GM19324 (cell line): ENCODE measurements around the gene EFCAB6.

Source experiments
- ATAC-seq: cut with Tn5 transposase; IDR thresholded peaks from one replicate; pipeline ENCODE4 v1.9.1; 2021; ENCODE audit warnings: mild to moderate bottlenecking, moderate library complexity; ENCODE audit not compliant: unreplicated experiment, low FRiP score

Gene EFCAB6

GRCh38 chr22:43534916-43535315, 277.2 kb downstream of the EFCAB6 start:
- ATAC-seq = no peak

DNA sequence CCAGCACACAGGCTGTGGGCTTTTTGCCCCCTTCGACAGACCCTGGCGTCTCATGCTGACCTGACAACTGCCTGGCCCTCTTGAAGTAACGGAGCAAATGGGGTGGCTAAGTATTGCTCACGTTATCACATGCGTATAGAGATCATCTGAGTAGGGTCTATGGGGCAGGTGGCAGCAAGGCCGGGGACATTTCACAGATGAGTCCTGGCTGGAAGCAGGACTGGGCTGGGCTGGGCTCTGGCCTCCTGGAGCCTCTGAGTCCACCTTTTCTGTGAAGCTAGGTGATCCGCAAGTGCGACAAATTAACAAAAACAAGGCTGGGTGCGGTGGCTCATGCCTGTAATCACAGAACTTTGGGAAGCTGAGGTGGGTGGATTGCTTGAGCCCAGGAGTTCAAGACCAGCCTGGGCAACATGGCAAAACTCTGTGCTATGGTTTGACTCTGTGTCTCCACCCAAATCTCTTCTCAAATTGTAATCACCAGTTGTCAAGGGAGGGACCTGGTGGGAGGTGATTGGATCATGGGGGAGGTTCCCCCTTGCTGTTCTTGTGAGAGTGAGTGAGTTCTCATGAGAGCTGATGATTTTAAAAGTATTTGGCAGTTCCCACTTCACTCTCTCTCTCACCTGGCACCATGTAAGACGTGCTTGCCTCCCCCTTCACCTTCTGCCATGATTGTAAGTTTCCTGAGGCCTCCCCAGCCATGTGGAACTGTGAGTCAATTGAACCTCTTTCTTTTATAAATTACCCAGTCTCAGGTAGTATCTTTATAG, 278.3 kb downstream of the EFCAB6 start:
- ATAC-seq = no peak

- no peak for ATAC-seq
Observed at GRCh38 chr22:43533156-43533530, 279.0 kb downstream of the EFCAB6 start.

DNA sequence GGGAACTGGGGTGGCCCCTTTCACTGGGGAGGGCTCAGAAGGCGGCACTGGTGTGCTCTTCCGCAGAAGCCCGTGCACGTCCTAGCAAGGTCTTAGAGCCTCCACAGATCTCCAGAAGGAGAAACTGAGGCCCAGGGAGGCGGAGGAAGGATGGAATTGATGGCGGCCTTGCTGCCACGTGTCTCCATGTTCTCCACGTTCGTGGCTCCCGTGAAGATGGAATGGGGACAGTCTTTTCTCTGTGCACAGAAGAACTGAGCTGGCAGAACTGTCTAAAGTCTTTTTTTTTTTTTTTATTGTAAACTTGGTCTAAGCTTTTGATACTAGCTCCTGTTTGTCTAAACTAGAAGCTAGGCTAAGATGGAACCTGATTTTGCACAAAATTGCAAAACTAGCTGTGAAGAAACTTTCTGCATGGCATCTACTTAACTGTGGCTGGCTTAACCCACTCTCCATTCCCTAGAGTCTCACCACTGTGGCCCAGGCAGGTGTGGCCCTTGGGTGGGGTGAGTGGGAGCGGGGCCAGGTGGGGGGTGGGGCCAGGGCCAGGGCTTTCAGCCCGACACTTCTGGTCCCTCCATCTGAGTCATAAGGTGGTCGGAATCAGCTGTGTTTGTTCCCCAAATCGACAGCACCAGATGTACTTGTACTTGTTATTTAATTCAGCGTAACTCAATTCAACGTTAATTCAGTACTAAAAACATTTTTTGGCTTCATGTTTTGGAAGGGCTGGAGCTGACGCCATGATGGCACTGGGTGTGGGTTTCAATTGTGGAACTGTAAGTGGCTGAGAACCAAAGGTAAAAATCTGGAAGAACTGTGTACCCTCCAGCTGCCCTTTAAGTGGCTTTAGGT, 279.6 kb downstream of the EFCAB6 start:
- ATAC-seq = no peak

DNA sequence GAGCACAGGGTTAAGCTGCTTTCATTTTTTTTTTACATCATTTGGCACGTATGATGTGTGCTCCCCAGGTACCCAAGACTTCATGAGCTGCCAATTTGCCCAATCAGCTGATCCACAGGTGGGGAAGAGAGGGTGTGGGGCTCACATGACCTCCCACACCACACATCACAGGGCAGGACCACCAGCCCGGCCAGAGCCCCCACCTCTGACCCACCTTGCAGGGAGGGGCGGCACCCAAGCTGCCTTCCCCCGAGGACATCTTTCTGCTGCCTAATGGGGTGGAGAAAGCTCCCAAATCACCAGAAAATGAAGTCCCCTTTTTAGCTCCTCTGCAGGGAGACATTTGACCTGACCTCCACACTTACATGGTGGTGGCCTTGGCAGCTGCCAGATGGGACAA, 280.5 kb downstream of the EFCAB6 start:
- ATAC-seq = no peak

GRCh38 chr22:43530349-43531201, 281.5 kb downstream of the EFCAB6 start:
- ATAC-seq = no peak

DNA sequence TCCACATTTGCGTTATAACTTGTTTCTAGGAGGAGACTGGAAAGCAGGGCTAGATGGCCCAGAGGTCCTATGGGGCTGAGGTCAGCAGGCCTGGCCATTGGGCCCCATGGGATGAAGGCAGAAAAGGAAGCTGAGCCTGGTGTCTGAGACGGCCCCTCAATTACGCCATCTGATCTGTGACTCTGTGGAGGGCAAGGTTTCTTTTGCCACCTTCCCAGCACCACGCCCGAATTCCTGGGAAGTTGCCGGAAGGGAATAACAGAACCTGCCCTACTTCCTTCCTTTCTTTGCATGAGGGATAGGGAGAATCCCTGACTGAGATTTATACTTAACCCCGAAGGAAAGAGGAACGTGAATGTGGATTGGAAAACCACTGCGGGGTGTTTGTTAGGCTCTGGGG, 282.2 kb downstream of the EFCAB6 start:
- ATAC-seq = no peak

GRCh38 chr22:43529461-43529860, 282.6 kb downstream of the EFCAB6 start:
- no peak for ATAC-seq

GRCh38 chr22:43528601-43529360, 283.3 kb downstream of the EFCAB6 start:
- no peak for ATAC-seq

DNA sequence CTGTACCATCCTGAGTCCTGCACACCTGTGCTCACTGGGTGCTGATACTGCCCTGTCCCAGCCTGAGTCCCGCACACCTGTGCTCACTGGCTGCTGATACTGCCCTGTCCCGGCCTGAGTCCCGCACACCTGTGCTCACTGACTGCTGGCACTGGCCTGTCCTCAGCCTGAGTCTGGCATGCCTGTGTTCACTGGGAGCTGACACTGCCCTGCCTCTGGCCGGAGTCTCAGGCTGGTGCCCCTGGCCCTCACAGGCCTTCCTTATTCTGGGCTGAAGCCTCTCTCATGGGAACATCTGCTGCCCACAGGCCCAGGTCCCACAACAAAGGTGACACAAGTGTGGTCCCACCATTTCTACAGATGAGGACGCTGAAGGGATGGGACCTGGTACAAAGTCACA, 285.2 kb downstream of the EFCAB6 start:
- ATAC-seq = no peak

- no peak for ATAC-seq
Observed at GRCh38 chr22:43526117-43526655, 285.9 kb downstream of the EFCAB6 start.

DNA sequence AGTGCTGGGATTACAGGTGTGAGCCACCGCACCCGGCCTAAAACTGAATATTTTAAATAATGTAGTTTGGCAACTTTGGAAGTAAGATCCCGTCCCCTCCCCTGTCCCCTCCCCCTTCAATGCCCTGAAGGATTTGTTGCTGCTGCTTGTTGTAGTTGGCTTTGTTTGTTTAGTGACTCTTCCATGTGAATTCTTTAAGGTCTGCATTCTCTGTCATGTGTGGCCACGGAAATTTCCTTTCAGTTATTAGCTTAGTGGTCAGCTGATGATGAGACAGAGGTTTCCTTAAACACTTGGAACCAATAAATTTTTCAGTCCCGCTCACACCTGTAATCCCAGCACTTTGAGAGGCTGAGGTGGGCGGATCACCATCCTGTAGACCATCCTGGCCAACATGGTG, 290.4 kb downstream of the EFCAB6 start:
- no peak for ATAC-seq

DNA sequence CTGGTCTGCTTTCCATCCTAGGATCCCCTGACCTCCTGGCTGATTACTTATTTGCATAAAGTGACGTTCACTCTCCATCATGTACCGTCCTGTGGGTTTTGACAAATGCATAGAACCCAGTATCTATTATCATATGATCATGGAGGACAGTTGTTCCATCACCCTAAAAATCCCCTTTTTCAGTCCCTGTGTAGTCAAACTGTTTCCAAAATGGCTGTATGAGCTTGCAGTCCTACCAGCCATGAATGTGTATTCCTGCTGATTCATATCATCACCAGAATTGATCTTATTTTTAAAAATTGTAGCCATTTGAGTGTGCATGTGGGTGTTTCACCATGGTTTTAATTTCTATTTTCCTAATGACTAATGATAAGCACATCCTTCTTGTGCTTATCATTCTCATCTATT, 291.5 kb downstream of the EFCAB6 start:
- no peak for ATAC-seq

DNA sequence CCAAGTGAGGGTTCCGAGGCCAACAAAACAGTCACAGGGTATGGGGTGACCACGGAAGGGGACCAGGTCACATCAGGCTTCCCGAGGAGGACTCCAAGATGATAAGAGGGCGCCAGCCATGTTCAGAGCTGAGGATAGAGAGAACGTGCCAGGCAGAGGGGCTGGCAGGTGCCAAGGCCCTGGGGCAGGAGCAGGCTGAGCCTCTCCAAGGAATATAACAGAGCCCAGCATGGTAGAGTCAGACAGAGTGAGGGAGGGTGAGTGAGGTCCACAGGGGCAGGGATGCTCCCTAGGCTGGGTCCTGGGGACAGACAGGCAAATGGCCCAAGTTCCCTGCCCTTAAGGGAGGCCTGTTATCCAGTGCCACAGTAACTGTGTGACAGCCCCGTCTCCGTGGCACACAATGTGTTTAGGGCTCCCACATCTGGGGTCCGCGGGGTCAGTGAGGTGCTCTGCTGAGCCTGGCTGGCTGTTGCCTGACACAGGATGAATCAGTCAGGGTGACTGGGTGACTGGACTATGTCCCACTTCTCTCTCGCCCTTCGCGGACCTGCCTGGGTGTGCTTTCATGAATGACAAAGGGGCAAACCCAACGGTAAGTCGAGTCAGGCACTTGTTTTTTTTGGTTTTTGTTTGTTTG, 295.0 kb downstream of the EFCAB6 start:
- no peak for ATAC-seq

DNA sequence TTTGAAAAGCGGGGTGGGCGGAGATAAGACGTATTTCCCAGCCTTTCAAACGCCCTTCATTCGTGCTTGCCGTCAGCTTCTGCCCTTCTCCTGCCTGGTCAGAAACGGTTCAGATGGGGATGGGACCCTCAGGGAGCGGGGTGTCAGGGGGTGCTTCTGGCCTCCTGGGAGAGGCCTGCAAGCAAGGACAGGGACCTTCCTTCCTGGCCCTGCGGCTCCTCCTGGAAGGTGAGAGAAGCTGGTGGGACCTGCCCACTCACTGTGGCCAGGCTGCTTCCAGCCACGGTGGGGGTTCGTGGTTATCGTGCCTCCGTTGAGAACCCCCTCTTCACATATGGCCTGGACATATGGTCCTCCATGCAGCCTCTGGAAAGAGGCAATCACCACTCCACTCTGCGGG, 295.7 kb downstream of the EFCAB6 start:
- no peak for ATAC-seq

DNA sequence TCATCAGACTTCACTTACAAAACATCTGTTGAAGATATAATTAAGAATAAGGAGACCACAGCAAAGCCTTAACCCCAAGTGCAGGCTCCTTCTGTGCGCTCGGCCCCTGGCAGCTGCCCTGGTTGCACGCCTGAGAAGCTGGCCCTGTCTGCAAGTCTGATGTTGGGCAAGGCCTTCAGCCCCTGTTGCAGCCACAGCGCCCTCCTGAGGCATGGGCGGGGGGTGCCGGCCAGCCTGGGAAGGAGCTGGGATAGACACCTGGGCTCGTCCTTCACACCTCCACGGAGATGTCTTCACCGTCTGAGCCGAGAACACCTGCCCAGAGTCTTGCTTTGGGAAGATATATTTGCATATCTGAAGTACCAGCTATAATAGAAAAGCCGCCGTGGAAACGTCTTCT, 296.2 kb downstream of the EFCAB6 start:
- no peak for ATAC-seq

DNA sequence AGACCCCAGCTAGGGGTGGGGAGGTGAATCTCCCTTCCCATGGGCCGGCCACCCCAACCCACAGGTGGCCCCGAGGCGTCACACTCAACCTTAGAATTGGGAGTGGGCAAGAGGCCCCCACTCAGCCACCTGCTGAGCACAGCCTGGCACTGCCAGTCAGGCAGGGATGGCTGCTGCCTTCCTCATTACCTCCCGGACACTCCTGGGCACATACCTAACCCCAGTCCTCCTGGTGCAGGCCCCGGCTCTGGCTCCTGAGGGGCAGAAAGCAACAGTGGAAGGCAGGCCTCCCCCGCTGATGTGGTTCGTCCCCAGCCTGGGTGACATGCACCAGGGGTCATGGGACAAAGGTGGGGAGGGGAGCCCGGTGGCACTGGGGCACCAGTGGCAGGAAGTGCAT, 296.7 kb downstream of the EFCAB6 start:
- no peak for ATAC-seq

GRCh38 chr22:43514476-43515157, 297.5 kb downstream of the EFCAB6 start:
- no peak for ATAC-seq

DNA sequence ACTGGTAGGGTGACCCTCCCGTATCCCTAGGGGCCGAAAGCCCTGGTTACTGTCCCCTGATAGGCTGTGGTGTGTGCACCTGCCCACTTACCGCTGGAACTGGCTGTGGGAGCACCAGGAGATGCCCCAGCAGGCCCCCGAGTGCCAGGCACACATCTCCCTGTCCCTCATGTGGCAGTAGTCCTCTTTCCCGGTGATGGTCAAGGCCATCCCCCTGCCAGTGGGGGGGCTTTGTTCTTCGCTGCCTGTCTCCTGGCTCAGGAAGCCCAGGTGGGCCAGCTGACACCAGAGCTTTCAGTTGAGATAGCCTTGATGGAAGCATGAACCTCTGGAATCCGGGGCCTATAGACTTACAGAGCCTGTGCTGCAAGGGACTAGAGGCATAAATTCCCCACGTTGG, 299.8 kb downstream of the EFCAB6 start:
- no peak for ATAC-seq
